DMS153 treated with DMSO at 0.1 percent for 48 hours (cell line): ENCODE results near the gene KLHL8.
"Not testable (repeated sequence)": the region's sequence is repeated elsewhere in the genome, so short reads cannot be mapped to it uniquely, and the experiment has no call there.

Source experiments
- DNase-seq: peaks from one replicate; lab custom pipeline; 2025; ENCODE audit not compliant: unreplicated experiment; lab: John Stamatoyannopoulos, UW

Gene KLHL8

DNA sequence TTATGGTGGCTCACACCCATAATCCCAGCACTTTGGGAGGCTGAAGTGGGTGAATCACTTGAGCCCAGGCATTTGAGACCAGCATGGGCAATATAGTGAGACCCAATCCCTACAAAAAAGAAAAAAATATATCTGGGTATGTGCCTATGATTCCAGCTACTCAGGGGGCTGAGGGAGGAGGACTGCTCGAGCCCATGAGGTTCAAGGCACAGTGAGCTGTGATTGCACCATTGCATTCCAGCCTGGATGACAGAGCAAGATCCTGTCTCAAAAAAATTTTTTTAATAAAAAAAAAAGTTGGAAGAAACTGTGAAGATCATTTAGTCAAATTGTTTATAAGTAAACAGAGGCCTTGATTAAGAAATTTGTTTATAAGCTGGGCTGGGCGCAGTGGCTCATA, 39.7 kb downstream of the KLHL8 start:
- DNase-seq = no peak

DNA sequence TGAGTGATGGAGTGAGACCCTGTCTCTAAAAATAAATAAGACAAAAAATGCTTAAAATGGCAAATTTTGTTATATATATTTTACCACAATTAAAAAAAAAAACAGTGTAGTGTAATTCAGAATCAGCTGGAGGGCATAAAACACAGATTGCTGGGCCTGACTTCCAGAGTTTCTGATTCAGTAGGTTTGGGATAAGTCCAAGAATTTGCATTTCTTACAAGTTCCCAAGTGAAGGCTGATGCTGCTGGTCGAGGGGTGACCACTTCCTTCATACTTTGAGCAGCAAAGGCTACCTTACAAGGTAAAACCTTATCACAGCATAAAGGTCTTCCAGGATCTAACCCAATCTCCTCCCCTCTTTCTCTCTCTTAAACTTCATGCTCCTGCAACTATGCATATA, 40.7 kb downstream of the KLHL8 start:
- DNase-seq = no peak

DNA sequence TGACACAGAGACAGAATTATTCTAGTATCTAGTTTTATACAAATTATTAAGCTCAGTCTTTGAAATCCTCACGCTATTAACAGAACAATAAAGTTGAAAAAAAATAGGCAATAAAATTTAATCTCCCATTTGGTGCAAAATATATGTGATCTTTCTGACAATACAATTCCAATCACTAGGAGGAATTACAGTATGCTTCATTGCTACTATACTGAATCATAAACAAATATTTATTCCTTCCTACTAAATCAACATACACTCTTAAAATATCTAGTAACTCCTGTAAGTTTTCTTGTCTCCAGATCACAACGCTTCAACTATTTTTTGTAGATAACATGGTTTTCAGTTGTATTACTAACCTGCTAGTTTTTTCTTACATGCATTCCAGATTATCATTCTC, 45.7 kb downstream of the KLHL8 start:
- DNase-seq = no peak

DNA sequence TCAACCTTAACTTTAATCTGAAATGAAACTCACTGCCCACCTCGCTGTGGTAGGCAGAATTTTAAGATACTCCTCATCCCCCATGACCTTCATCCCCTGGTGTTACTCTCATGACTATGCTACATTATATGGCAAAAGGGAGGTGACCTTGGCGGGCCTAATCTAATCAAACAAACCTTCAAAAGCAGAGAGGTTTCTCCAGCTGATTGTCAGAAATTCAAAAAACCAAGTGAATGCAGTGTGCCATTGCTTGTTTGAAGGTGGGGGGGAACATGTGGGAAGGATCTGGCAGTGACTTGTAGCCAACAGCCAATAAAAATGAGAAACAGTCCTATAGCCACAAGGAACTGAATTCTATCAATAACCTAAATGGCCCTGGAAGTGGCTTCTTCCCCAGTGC, 48.5 kb downstream of the KLHL8 start:
- DNase-seq = no peak

DNA sequence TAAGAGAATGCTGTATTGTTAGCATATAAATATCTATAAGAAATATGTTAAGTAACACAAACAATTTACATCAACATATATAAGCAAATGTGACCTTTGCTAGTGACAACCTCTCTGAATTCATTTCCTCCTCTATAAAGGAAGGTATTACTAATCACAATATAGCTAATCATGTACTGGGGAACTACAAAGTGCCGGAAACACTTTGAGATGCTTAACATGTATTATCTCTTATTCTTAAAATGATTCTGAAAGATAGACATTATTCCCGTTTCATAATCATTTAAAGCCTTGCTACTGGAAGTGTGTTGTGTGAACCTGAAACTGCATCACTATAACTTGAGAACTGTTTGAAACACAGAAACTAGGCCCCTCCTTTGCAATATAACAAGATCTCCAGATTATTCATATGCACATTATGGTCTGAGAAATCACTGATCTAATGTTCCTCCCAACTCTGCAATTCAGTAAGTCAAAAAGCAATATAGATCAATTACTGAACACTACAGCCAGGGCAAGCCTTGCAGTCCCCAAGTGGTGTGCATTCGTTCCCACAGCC, 54.0 kb downstream of the KLHL8 start:
- no peak for DNase-seq

- no peak for DNase-seq
Measured at GRCh38 chr4:87165892-87166291, 54.5 kb downstream of the KLHL8 start.

GRCh38 chr4:87153078-87153870, 67.1 kb downstream of the KLHL8 start:
- DNase-seq = no peak

GRCh38 chr4:87152310-87153041, 67.9 kb downstream of the KLHL8 start:
- DNase-seq = no peak

GRCh38 chr4:87151730-87152129, 68.7 kb downstream of the KLHL8 start:
- no peak for DNase-seq

- DNase-seq = peak; percentile 87
Measured at GRCh38 chr4:87150498-87151261, 69.7 kb downstream of the KLHL8 start.

- no peak for DNase-seq
Measured at GRCh38 chr4:87147116-87147515, 73.3 kb downstream of the KLHL8 start.

GRCh38 chr4:87145934-87146333, 74.5 kb downstream of the KLHL8 start:
- DNase-seq = not testable (repeated sequence)

DNA sequence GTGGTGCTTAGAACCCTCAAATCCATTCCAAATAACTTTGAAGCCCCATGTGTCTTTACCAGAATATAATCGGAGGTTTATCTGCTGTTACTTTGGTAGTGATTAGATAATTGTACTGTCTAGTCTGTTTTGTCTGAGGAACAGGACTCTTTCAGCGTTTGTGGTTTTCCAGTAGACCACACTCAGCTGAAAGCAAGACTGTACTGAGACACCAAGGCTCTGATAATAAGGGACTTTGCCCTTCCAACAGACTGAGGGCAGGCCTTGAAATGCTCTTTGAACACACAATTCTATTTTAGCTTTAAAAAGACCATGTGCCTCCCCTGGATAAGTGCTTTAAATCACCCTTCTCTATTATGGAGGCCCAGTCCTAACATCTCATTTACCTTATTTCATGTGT, 76.1 kb downstream of the KLHL8 start:
- no peak for DNase-seq

- no peak for DNase-seq
Measured at GRCh38 chr4:87141428-87141827, 79.0 kb downstream of the KLHL8 start.

DNA sequence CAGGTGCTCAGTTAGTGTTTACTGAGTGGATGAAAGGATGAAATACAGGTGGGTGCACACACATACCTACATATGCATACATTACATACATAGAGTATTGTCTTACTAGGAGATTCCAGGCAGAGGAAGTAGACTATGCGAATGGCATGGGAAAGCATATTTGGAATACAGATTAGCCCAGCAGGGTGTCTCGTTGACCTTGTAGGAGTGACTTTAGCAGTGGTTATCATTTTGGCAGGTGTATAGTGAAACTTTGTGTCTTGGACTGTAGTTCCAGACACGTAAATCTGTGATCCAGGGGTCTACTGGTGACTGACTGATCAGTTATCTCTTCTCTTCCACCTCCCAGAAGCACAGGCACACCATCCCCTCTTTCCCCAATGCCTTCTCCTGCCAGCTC, 86.3 kb downstream of the KLHL8 start:
- DNase-seq = no peak

GRCh38 chr4:87133183-87133582, 87.2 kb downstream of the KLHL8 start:
- no peak for DNase-seq

DNA sequence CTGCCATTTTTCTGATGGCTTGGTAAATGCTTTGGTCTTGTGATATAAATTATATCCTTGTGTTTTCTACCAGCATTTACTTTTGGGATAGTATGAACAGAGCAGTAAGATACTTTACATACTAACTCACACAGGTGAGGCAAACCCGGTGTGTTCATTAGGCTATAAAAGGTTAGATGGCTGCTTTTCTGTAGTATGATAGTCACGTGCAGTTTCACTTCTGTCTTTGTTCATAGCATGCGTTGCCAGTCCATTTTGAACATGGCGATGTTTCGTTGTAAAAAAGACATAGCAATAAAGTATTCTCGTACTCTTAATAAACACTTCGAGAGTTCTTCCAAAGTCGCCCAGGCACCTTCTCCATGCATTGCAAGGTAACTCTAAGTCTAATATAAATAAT, 88.4 kb downstream of the KLHL8 start:
- no peak for DNase-seq

- no peak for DNase-seq
Measured at GRCh38 chr4:87130985-87131703, 89.3 kb downstream of the KLHL8 start.

DNA sequence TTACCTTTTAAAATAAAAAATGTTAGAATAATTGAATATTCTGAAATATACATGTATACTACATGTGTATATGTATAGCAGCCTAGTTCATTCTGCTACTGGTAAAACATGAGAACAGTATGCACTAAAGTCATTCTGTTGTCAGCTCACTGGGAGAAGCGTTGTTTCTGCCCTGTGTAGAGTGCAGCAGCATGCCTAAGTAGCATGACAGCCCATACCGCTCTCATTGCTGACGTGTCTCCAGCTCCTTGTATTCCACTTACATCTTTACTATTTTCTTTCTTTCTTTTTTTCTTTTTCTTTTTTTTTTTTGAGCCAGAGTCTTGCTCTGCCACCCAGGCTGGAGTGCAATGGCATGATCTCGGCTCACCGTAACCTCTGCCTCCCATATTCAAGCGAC, 90.7 kb downstream of the KLHL8 start:
- no peak for DNase-seq

DNA sequence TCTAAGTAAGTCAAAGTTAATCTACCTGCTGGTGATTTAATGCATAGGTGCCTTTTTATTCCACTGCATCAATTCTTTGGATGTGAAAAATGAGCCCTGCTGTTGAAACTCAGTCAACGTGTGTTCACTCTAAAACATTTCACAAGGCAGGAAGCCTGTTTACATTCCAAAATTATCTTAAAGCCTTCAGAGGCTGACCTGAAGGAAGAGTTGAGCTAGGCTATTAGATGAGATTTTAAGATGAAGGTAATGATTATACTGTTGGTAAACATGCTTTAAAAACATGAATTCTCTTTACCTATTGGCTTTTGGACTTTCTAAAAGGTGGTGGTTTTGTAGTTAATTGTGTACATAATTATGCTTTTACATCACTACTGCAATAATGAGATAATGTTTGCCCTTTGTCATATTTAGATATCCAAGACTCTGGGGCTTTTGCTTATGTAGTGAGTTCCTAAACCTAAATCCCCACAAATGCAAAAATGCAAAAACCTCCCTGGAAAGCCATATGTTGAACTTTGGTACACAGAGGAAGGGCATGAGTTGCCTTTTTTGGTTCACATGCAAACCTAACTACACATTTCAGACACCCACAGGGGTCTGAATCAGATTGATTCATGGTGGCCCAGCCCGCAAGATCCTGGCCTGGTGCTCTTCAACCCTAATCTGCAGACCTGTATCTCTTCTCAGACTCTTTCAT, 92.3 kb downstream of the KLHL8 start:
- DNase-seq = no peak
